Suprapubic skin (tissue), 4 donors: ENCODE results near the gene INIP.
"Not testable (repeated sequence)": the region's sequence is repeated elsewhere in the genome, so short reads cannot be mapped to it uniquely, and the experiment has no call there.

Experiments used
- CTCF ChIP-seq, 2 donors: fragments of 200-600 bp in 1 of 2; fragments of 450-650 bp in 1 of 2; sonication (generic) in 1 of 2; IDR thresholded peaks; one replicate each; pipeline ENCODE4 v1.5.1; 2016 to 2019; ENCODE audit warnings: antibody characterized with exemption in 2 of 2, mild to moderate bottlenecking in 1 of 2, moderate library complexity in 1 of 2
- EP300 ChIP-seq: sonication (generic); formaldehyde crosslinking; IDR thresholded peaks from one replicate; pipeline ENCODE4 v1.6.1; 2017; ENCODE audit warnings: antibody characterized with exemption
- POLR2A ChIP-seq, 2 donors: fragments of 450-650 bp; IDR thresholded peaks; one replicate each; pipeline ENCODE4 v1.6.1; 2017; ENCODE audit warnings: antibody characterized with exemption in 2 of 2, mild to moderate bottlenecking in 2 of 2, moderate library complexity in 2 of 2
- POLR2AphosphoS5 ChIP-seq, 3 donors: sonication (generic); formaldehyde crosslinking; IDR thresholded peaks; one replicate each; pipeline ENCODE4 v1.6.1; 2017; ENCODE audit warnings: antibody characterized with exemption in 3 of 3

GRCh38 chr9:112722749-112723148, 4.8 kb upstream of the INIP start:
- not testable (repeated sequence) for TF ChIP-seq POLR2A (IDR thresholded peaks at IDR 0.05); CTCF (IDR thresholded peaks at IDR 0.05); EP300; POLR2AphosphoS5 (IDR thresholded peaks at IDR 0.05)
